ENCODE data around the gene ADAMTS12.
A peak's percentile ranks its signal among the peaks of the same experiment; 100 is the strongest.

ADAMTS12 gene

DNA sequence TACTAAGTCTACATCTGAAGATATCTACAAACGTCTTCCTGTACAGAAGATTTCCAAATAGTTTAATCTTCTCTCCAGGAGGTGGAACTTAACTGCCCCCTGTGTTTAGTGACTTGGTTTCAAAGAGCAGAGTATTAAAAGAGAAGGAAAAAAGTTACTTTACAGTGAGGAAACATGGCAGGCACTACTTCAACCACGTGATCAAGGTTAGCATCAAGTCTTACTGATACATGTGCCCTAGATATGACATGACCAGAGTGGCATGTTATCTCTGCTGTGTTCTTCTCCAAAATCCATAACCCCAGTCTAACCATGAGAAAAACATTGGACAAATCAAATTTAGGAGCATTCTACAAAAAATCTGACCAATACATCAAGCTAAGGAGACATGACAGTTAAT lies 125.8 kb downstream of the ADAMTS12 start:
- no peak for DNase-seq (ENCODE audit: low read depth)
- no peak overlapping the region for H3K4me3 ChIP-seq (ENCODE audit: low read length)
- TF ChIP-seq, protein P1, sequence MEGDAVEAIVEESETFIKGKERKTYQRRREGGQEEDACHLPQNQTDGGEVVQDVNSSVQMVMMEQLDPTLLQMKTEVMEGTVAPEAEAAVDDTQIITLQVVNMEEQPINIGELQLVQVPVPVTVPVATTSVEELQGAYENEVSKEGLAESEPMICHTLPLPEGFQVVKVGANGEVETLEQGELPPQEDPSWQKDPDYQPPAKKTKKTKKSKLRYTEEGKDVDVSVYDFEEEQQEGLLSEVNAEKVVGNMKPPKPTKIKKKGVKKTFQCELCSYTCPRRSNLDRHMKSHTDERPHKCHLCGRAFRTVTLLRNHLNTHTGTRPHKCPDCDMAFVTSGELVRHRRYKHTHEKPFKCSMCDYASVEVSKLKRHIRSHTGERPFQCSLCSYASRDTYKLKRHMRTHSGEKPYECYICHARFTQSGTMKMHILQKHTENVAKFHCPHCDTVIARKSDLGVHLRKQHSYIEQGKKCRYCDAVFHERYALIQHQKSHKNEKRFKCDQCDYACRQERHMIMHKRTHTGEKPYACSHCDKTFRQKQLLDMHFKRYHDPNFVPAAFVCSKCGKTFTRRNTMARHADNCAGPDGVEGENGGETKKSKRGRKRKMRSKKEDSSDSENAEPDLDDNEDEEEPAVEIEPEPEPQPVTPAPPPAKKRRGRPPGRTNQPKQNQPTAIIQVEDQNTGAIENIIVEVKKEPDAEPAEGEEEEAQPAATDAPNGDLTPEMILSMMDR (conservative IDR thresholded peaks at IDR 0.05; ENCODE audit: low read length) = no peak

DNA sequence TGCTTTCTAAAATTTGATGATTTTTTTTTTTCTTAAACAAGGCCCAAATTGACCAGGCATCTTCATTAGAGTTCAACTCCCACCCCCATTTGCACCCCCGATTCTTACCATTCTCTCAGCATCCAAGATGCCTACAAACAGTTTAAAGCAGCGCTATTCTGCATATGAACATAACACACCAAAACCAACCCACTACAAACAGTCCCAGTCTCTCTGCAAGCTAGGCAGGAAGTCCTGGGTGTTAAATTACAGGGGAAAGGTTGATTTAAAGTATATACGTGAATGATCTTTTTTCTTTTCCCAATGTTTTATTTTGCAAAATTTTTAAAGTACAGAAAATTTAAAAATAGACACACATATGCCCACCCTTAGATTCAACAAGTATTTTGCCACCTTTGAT lies 127.0 kb downstream of the ADAMTS12 start:
- TF ChIP-seq, protein P1 (conservative IDR thresholded peaks at IDR 0.05; ENCODE audit: low read length) = no peak
- no peak for DNase-seq (ENCODE audit: low read depth)
- no peak overlapping the region for H3K4me3 ChIP-seq (ENCODE audit: low read length)

DNA sequence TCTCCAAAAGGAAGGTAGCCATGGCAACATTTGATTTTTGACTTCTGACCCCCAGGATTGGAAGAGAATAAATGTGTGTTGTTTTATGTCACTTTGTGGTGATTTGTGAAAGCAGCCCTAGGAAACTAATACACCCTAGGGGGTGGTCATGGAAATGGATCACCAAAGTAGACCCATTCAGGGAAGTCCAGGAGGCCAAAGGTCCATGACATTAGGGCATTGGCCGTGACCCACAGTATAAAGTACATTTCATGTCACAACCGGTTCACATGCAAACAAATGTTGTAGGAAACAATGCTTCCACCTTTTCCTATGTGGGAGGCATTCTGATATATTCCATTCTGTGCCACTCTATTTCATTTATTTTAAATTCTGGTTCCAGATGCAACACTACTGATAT lies 128.4 kb downstream of the ADAMTS12 start:
- no peak for DNase-seq (ENCODE audit: low read depth)
- TF ChIP-seq, protein P1 (conservative IDR thresholded peaks at IDR 0.05; ENCODE audit: low read length) = no peak
- no peak overlapping the region for H3K4me3 ChIP-seq (ENCODE audit: low read length)

DNA sequence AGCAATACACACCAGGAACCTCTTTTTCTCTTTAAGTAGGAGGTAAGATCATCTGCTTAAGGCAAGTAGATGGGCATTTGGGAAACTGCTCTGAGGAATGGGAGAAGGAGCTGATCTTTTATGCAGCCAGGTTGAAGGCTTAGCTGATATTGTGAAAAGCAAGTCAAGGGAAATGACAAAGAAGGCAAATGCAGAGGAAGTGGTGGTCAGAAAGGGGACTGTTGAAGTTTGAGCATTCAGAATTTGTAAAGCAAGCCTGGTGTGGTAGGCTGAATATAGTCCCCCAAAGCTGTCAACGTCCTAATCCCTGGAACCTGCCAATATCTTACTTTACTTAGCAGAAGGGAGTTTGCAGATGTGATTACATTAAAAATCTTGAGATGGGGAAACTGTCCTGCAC lies 128.9 kb downstream of the ADAMTS12 start:
- DNase-seq (ENCODE audit: low read depth) = no peak
- no peak overlapping the region for H3K4me3 ChIP-seq (ENCODE audit: low read length)
- TF ChIP-seq, protein P1 (conservative IDR thresholded peaks at IDR 0.05; ENCODE audit: low read length) = no peak

DNA sequence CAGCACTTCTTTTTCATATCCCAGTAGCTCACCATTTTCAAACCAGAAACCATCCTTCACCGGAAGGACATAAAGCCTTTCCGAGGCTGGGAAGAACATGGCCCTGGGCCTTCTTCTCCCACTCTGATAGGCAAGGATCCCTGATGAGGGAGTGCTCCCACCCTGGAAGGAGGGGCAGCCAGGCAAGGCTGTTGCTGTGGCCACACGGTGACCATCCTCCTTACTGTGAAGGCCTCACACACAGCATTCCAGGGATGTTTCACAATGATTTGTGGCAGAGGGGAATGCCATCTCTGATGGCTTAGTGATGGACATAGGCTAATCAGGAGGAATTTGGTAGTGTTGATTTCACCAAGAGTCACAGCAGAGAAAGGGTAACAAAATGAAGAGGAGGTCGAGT lies 130.7 kb downstream of the ADAMTS12 start:
- H3K4me3 ChIP-seq (ENCODE audit: low read length) = no peak overlapping the region
- TF ChIP-seq, protein P1 (conservative IDR thresholded peaks at IDR 0.05; ENCODE audit: low read length) = no peak
- DNase-seq (ENCODE audit: low read depth) = peak; percentile 64

DNA sequence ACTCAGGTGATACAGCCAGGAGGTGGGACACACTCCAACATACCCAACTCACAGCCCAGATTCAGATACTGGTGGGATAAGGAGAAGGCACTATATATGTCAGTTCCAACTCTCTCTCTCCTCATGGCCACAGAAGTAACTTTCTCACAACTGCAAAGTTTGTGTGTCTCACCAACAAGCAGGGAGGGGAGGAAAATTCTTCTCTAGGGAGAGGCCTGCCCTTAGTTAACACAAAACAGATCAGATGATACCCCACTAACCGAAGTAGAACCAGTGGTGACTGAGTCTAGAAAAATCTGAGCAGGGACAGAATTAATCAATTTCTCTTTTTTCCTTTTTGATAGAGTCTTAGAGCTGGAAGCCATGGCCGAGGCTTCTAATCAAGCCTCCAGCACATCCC lies 133.1 kb downstream of the ADAMTS12 start:
- H3K4me3 ChIP-seq (ENCODE audit: low read length) = no peak overlapping the region
- TF ChIP-seq, protein P1 (conservative IDR thresholded peaks at IDR 0.05; ENCODE audit: low read length) = no peak
- peak; percentile 19 for DNase-seq (ENCODE audit: low read depth)

DNA sequence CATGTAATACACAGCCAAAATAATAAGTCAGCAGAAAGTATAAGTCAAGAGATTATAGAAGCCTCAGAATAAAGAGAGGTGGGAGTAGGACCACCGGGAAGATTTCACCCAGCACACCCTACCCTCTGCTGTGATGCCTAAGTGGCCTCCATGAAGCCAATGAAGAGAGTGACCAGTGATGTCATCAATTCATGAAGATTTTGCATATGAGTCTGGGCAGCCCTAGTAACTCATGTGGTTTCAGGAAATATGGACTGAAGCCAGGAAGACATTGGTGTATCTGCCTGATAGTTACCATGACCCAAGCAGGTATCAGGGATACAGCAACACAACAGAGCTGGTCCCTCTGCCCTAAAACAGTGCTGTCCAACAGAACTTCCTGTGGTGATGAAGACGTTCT lies 135.3 kb downstream of the ADAMTS12 start:
- TF ChIP-seq, protein P1 (conservative IDR thresholded peaks at IDR 0.05; ENCODE audit: low read length) = no peak
- no peak overlapping the region for H3K4me3 ChIP-seq (ENCODE audit: low read length)
- no peak for DNase-seq (ENCODE audit: low read depth)
